Kidney capillary endothelial cell (primary cell): ENCODE results near the gene CLCN7.
A peak's percentile ranks its signal among the peaks of the same experiment; 100 is the strongest.

Source experiments
- DNase-seq: peaks from one replicate; pipeline ENCODE4 v3.0.0-alpha.2; 2018; ENCODE audit warnings: low spot score

CLCN7 gene

DNA sequence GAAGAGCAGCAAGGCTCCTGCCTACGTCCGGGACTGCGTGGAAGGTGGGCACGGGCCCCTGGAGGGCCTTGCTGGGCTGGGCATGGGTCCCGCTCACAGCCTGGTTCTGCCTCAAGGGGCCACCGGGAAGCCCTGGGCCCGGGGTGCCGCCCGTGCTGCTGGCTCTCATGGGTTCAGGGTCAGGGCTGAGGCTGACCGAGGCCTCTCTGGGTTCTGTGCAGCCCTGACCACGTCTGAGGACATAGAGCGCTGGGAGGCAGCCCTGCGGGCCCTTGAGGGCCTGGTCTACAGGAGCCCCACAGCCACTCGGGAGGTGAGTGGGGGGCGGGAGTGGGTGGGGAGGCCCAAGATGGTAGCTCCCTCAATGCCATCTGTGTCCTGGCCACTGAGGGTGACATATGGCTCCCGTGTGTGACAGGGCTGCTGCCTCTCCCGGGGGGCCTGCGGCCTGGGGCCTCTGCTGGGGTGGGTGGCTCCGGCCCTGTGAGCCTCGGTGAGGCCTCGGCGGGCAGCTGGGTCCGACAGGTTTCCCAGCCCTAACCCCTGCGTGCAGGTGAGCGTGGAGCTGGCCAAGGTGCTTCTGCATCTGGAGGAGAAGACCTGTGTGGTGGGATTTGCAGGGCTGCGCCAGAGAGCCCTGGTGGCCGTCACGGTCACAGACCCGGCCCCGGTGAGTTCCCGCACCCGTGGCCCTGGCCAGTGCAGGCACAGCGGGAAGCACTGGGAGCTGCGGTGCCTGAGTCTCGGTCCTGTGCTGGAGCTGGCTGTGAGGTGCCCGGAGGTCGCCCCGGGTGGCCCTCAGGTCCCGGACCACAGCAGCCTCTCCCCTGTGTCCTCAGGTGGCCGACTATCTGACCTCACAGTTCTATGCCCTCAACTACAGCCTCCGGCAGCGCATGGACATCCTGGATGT lies 27.5 kb upstream of the CLCN7 start:
- DNase-seq: no peak

DNA sequence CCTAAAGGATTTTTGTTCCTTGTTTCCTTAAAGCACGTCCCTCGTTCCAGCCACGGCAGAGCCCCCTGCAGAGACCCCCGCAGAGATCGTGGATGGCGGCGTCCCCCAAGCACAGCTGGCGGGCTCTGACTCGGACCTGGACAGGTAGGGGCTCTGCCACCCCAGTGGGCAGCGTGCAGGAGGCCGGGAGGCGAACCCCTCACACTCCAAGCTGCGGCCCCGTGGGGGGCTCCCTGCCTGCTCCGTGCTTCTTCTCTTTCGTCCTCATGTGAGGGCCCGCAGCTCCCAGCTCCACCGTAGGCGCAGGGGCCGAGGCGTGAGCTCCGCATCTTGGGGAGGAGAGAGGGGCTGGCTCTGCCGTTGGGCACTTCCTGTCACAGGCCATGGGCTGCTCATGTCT lies 26.8 kb upstream of the CLCN7 start:
- no peak for DNase-seq

DNA sequence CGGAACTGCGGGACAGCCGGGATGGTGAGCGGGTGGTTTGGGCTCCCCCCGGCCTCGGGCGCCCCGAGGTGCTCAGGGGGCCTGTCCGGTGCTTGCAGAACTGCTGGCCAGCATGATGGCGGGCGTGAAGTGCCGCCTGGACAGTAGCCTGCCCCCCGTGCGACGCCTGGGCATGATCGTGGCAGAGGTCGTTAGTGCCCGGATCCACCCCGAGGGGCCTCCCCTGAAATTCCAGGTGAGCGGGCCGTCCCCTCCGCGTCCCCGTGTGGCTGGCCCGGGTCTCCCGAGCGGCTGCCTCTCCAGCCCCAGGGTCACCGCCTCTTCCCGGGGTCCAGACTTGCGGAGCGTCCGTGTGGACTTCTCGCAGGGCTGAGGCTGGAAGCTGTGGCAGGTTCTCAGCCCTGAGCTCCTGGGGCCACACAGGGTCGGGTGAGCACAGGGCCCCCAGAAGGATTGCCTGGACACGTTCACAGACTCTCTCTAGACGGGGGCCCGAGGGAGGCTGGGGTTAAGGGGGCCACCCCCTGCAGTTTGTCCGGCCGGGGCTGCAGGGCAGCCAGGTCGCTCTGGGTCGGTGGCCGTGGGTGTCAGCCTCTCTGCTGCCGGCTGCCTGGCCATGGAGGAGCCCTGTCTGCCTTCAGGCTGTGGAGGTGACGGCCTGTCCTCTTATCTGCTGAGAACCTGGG lies 25.8 kb upstream of the CLCN7 start:
- no peak for DNase-seq

DNA sequence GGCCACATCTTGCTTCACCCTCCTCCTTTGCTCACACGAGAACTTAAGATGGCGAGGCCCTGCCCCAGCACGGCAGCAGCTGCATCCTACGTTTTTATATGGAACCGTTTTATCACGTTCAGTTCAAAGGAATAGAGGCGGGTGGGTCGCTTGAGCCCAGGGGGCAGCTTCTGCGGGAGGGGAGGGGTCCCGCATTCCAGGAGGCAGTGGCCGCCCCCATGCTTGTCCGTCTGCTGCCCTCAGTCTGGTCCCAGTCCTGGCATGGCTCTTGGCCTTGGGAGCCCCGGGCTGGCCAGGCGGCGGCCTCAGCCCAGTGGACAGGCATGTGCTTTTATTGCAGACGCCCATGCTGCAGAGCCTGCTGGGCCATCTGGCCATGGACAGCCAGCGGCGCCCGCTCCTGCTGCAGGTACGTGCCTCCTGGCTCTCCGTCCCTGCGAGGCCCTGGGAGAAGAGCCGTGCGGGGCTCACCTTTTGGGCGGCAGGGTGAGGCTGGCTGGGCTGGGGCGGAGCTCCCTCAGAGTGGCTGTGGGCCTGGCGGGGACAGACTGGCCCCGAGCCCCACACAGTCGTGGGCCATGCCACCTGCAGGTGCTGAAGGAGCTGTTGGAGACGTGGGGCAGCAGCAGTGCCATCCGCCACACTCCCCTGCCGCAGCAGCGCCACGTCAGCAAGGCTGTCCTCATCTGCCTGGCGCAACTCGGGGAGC lies 25.1 kb upstream of the CLCN7 start:
- DNase-seq: no peak

DNA sequence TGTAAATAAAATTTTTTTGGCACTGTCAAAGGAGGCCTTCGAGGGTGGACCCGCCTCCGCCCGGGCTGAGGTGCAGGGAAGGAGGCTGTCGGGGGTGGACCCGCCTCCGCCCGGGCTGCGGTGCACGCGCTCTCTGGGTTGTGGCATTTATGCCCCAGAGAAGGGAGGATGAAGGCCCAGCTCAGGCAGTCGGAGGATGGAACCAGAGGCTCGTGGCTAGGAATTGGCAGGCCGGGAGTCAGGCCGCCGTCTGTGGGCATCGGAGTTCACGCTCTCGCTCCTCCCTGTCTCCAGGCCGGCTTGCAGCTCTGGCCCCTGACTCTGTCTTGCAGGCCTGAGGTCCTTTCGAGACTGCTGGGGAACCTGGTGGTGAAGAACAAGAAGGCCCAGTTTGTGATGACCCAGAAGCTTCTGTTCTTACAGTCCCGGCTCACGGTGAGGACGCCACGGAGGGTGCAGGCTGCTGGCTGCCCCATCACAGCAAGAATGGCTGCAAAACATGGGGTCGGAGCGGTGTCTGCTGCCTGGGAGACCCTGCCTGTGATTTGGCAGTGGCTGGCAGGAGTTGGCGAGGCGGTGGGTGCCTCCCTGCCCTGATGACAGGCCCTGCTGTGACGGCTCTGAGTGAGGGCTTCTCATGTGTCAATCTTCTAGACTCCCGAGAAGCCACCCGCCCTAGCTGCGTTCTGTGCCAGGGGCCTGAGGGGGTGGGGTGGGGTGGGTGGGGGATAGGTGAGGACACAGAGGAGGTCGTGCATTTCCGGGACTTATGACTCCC lies 24.3 kb upstream of the CLCN7 start:
- DNase-seq: no peak

DNA sequence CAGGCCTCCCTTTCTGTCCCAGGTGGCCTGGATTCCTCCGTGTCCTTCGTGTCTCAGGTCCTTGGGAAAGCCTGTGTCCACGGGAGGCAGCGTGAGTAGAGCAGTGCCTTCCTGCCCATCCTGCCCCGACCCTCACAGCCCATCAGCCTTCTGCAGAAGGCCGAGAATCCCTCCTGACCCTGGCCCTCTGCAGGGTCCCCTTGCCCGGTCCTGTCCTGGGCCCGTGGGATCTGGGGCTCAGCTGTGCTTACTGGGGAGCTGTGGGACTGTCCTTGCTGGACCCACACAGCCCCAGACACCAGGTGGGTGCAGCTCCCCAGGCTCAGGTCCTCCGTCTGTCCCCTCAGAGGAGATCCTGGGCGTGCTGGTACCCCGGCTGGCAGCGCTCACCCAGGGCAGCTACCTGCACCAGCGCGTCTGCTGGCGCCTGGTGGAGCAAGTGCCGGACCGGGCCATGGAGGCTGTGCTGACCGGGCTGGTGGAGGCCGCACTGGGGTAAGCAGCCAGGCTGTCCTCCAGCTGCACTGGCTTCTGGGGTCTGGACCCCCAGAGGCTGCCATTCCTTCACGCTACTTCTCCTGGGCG lies 22.3 kb upstream of the CLCN7 start:
- DNase-seq: no peak

DNA sequence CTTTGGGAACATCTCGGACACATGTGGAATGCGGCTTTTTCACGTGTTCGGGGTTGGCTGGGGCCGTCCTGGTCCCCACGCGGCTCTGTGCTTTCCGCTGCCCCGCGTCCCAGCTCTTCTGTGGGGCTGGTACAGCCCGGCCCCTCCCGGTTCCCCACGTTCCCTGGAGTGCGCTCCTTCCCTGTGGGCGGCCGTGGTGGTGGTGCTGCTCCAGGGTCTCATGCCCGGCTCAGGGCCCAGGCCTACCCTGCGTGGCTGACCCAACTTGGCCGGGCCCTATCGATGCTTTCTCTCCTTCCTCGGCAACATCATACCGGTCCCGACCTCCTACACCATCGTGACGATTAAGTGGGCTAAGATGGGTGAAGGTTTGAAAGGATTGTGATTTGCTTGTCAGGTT lies 21.6 kb upstream of the CLCN7 start:
- no peak for DNase-seq

DNA sequence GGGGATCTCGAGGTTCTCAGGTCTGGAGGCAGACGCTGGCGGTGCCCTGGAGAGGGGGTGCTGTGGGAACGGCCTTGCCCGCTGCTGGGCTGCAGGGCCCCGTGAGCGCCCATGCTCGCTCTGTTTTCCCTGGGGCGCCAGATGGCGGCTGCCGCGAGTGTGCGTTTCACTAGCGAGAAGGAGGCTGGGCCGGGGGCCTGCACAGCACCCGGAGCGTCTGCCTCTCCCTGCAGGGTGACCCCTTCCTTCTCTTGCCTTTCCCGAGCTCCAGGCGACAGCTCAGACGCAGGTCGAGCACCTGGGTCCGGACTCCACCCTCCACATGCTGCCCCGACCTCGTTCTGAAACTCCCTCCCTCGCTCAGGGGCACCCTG lies 21.0 kb upstream of the CLCN7 start:
- no peak for DNase-seq

DNA sequence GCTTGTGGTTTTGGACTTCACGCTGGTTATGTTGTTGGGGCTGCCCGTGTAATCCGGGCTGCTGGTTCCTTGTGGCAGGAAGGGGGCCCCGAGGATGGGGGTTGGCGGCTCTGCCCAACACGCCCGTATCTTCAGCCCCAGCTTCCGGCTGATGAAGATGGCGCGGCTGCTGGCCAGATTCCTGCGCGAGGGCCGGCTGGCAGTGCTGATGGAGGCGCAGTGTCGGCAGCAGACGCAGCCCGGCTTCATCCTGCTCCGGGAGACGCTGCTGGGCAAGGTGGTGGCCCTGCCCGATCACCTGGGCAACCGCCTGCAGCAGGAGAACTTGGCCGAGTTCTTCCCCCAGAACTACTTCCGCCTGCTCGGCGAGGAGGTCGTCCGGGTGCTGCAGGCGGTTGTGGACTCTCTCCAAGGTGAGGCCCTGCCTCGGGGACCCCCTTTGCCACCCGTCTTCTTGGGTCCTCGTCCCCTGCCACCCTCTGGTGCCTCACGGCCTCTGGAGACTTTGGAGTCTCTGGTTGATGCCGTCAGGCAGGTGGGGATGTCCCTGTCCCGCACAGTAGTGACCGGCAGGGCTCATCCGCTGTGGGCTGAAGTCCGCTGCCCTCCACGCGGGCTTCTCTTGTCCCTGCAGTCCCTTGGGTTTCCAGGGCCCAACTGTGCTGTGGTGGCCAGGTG lies 20.5 kb upstream of the CLCN7 start:
- no peak for DNase-seq

DNA sequence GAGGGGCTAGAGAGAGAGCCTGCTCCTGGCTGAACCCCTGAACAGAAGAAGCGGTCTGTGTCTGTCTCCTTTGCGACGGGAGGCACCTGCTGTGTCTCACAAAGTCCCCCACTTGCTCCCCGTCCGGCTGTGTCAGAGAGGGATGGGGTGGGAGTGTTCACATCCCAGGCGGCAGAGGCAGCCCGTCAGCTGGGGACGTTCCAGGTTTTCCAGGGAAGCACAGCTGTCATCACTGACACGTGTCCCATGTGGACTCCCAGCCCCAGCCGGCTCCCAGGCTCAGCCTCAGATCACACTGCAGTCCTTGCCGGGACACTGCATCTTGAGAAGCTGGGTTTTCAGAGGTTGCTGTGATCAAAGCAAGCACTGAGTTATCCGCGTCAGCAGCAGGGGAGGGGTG lies 19.9 kb upstream of the CLCN7 start:
- DNase-seq: no peak

DNA sequence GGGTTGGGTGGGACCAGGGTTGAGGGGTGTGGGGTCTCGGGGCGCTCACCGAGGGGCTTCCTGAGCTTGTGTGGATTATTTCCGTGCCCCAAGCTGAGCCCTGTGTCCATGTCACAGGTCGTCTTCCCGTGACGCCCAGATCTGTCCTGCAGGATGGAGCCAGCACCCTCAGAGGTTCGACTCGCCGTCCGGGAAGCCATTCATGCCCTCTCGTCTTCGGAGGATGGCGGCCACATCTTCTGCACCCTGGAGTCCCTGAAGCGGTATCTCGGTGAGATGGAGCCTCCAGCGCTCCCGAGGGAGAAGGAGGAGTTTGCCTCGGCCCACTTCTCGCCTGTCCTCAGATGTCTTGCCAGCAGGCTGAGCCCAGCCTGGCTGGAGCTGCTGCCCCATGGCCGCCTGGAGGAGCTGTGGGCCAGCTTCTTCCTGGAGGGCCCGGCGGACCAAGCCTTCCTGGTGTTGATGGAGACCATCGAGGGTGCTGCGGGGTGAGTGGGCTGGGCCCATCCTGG lies 19.4 kb upstream of the CLCN7 start:
- peak; percentile 86 for DNase-seq

DNA sequence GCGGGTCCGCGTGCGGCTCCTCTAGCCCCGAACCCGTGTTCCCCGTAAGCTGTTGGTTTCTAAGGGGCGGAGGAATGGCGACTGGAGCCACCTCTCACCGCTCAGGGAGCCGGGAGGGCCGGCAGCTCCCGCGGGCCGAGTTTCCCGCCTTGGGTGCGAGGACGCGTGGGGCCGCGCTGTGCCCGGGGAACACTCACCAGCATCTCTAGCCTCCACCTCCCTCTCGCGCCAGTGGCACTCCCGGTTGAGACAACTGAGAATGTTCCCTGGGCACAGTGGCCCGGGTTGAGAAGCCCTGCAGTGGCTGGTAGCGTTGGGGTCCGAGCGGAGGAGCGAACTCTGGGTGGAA lies 18.9 kb upstream of the CLCN7 start:
- no peak for DNase-seq

DNA sequence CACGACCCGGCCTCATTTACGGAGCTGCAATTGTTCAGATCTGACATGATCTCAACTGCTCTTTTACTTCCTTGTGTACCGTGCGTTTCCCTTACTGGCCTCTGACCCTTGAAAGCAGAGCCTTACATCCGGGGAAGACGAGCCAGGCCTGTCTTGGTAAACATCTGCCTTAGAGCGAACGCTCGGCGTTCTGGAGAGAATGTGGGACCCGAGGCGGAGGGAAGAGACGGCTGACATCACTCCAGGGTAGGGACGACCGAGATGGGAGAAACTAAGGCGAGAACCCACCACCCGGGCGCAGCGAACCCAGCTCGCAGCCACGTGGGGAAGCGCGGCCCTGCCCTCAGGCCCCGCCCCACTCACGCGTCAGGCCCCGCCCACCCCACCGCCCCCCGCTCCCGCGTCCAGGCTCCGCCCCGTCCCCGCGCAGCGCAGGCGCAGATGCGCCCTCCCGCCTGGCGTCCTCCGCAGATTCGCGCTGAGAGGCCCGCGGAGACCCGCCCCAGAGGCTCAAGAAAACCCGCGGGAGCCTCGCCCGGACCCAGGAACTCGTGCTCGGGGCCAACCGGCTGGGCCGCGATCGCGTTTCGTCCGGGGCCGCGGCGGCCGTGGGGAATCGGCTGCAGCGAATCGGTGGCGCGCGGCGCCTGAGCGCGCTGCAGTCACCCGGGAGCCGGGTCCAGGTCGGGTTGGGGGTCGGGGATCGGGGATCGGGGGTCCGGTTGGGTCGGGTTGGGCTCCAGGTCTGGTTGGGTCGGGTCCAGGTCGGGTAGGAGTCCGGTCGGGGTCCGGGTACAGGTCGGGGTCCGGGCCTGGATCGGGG lies 18.3 kb upstream of the CLCN7 start, which contains the start of gene TELO2:
TELO2 (plus strand) TSS at position 438 of the 823 bp plus-strand sequence. CDS start 922 bp downstream, outside the sequence.
- DNase-seq: peak; percentile 72

DNA sequence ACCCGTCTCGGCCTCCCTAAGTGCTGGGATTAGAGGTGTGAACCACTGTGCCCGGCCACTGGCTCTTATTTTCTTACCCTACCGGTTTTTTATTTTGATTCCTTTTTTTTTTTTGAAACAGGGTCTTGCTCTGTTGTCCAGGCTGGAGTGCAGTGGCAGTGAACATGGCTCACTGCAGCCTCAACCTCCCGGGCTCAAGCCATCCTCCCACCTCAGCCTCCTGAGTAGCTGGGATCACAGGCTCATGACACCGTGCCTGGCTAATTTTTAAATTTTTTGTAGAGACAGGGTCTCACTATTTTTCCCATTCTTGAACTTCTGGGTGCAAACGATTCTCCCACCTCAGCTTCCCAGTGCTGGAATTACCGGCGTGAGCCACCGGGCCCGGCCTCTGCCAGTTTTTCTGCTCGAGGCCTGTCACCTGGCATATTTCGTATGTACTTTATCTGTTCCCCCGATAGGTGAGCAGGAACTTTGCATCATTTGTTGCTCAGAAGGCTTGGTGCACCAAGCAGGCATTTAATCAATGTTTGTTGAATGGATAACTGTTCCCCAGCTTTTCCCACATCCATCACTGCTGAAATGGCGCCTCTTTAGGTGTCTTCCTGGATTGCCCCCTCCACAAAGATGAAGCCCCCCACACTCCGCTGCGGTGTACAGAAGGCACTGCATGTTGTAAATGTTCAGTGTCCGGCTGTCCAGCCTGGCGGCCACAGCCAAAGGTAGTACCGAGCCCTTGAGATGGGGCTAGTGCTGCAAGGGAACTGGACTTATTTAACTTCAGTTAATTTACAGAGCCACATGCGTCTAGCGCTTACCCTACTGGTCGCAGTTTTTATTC lies 17.5 kb upstream of the CLCN7 start:
- DNase-seq: no peak

DNA sequence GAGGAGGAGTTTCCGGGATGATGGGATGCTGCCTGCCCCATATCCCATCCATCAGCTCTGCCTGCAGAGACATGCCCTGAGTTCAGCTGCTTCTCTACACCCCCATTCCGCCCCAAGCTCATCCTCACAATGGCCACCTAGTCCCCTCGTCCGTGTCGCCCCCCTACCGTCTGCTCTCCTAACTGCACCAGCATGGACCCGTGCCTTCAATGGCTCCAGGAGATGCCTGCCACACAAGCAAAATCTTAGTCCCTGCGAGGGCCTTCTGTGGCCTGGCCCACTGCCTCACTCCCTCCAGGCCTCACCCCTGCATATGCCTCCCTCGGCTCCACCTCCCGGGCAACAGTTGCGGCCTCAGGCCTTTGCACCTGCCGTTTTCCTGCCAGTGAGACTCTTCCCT lies 16.5 kb upstream of the CLCN7 start:
- DNase-seq: no peak

DNA sequence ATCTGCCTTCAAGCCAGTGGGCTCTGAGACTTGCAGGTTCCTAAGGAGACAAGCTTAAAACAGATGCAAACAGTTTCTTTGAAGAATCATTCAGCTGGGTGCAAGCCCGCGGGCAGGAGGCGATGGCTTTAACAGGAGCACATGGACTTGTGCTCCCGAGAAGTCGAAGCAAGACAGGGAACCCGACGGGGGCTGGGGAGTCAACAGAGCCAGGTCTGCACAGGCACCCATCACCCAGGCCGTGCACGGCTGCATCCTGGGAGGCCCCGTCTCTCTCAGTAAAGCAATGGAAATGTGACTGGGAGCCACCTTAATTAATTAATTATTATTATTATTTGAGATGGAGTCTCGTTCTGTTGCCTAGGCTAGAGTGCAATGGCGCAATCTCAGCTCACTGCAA lies 14.2 kb upstream of the CLCN7 start:
- no peak for DNase-seq

DNA sequence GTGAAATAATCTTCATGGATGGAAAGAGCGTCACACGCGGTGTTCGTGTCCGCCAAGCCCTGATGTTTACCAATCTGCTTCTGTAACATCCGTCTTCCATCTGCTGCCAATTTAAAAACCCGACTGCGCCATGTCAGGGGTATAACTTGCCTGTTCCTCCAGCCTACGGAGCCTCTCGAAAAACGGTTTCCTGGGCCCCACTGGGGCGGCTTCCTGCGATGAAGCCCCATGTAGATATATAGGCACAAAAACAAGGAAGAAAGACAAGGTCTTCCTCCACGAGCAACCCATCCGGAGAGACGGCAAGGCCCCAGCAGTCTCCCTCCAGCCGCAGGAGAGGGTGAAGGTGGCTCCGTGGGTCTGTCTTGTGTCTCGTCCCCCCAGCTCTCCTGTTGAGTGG lies 13.8 kb upstream of the CLCN7 start, which contains the start of gene PTX4:
PTX4 (minus strand) TSS at position 326 of the 400 bp plus-strand sequence; CDS start at position 291, 35 bp downstream.
- DNase-seq: no peak

DNA sequence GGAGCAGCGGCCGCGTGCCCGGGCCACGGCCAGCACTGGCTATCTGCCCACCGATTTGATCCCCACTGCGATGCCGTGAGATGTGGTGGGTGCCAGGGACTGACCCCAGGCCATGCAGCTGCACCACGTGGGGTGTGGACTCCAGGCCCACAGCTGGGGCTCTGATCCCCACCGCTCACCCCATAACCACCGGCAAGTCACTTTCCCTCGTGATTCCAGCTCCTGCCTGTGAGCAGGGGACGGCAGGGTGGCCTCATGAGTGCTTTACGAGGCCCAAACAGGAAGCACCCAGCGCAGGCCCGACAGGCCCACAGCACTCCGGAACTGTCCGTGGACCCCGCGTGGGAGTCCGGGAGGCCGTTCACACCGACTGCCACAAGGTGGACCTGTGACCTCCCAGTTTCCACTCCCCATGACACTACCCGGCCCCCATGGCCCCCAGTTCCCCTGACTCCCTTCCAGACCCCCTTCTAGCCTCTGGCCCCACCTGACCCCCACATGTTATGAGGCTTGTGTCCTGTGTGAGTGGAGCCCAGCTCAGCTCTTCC lies 13.3 kb upstream of the CLCN7 start:
- no peak for DNase-seq
